IMR-90 (cell line): ENCODE measurements around the gene IGFBP5. TPM values are rescaled to one million over a fixed set of nuclear protein-coding genes. Genes with fewer than 3 reads are reported as not detected.

Source experiments
- ATAC-seq: fragments of 200-7000 bp; cut with Tn5 transposase; 2 replicates; pipeline ENCODE4 v1.9.1; 2020; ENCODE audit warnings: low read depth, mild to moderate bottlenecking, moderate library complexity
- BruUV-seq: library from RNA; stranded (reverse); fragments of 400-500 nt; replicated peaks from 2 replicates; lab custom pipeline; 2021; lab: Mats Ljungman, UMichigan
- CTCF ChIA-PET: fragments of 300-600 bp; formaldehyde crosslinking; extraction: SDS; loops from one replicate; lab custom pipeline; 2021; ENCODE audit warnings: antibody characterized with exemption; lab: Yijun Ruan, JAX
- POLR2A ChIA-PET: fragments of 300-600 bp; sonication (Branson Sonifier 250); formaldehyde crosslinking; loops from one replicate; lab custom pipeline; 2022; ENCODE audit warnings: antibody characterized with exemption; ENCODE audit not compliant: unreplicated experiment; lab: Charles Lee
- DNase-seq: peaks from one replicate; pipeline ENCODE4 v3.0.0; 2013
- H2AFZ ChIP-seq: replicated peaks from 2 replicates; pipeline ENCODE3; 2013; ENCODE audit warnings: low read length, mild to moderate bottlenecking; ENCODE audit not compliant: poor library complexity
- H2AK5ac ChIP-seq: 2 replicates; pipeline ENCODE4 v1.6.1; 2013; ENCODE audit warnings: low read depth, low read length, inconsistent platforms
- H2AK9ac ChIP-seq: replicated peaks from 2 replicates; pipeline ENCODE3; 2013; ENCODE audit warnings: mild to moderate bottlenecking, low read depth, low read length, moderate library complexity; ENCODE audit not compliant: poor library complexity
- H2BK120ac ChIP-seq: 2 replicates; pipeline ENCODE4 v1.6.1; 2013; ENCODE audit warnings: low read depth, low read length, inconsistent platforms
- H2BK15ac ChIP-seq: 3 replicates; pipeline ENCODE4 v1.6.1; 2013; ENCODE audit warnings: low read depth, low read length, inconsistent platforms
- H2BK20ac ChIP-seq: 2 replicates; pipeline ENCODE4 v1.6.1; 2013; ENCODE audit warnings: low read depth, mild to moderate bottlenecking, inconsistent platforms, low read length, moderate library complexity
- H2BK5ac ChIP-seq: 2 replicates; pipeline ENCODE4 v1.6.1; 2013; ENCODE audit warnings: mild to moderate bottlenecking, low read depth, low read length, inconsistent platforms; ENCODE audit not compliant: poor library complexity, severe bottlenecking
- H3K14ac ChIP-seq: replicated peaks from 2 replicates; pipeline ENCODE4 v1.6.1; 2013; ENCODE audit warnings: low read depth, low read length, inconsistent platforms
- H3K18ac ChIP-seq: 2 replicates; pipeline ENCODE4 v1.6.1; 2013; ENCODE audit warnings: low read depth, low read length, control low read depth
- H3K23ac ChIP-seq: 2 replicates; pipeline ENCODE4 v1.6.1; 2013; ENCODE audit warnings: low read depth, low read length, inconsistent platforms
- H3K27ac ChIP-seq: 2 replicates; pipeline ENCODE4 v1.5.1; 2013; ENCODE audit warnings: mild to moderate bottlenecking, control low read depth, low read length; ENCODE audit not compliant: insufficient read depth
- H3K27me3 ChIP-seq: 2 replicates; pipeline ENCODE4 v1.6.1; 2013; ENCODE audit warnings: low read length; ENCODE audit not compliant: control insufficient read depth, insufficient read depth
- H3K36me3 ChIP-seq: 2 replicates; pipeline ENCODE4 v1.6.1; 2013; ENCODE audit warnings: low read length, mixed read lengths; ENCODE audit not compliant: control insufficient read depth, insufficient read depth
- H3K4ac ChIP-seq: 2 replicates; pipeline ENCODE4 v1.6.1; 2013; ENCODE audit warnings: low read depth, low read length, inconsistent platforms
- H3K4me1 ChIP-seq: 2 replicates; pipeline ENCODE4 v1.6.1; 2013; ENCODE audit warnings: low read length, mixed read lengths; ENCODE audit not compliant: control insufficient read depth, insufficient read depth
- H3K4me2 ChIP-seq: 2 replicates; pipeline ENCODE4 v1.6.1; 2013; ENCODE audit warnings: low read depth, mild to moderate bottlenecking, control low read depth, low read length, moderate library complexity
- H3K4me3 ChIP-seq: 2 replicates; pipeline ENCODE4 v1.5.1; 2013; ENCODE audit warnings: low read depth, mild to moderate bottlenecking, control low read depth, low read length, moderate library complexity; ENCODE audit not compliant: insufficient read depth
- H3K56ac ChIP-seq: 2 replicates; pipeline ENCODE4 v1.6.1; 2013; ENCODE audit warnings: low read length, inconsistent platforms; ENCODE audit not compliant: insufficient read depth; ENCODE audit errors: extremely low read depth
- H3K79me1 ChIP-seq, 2 experiments: 2 replicates each; pipeline ENCODE4 v1.6.1; 2013; ENCODE audit warnings: low read length in 2 of 2, inconsistent platforms in 1 of 2, low read depth in 1 of 2
- H3K9ac ChIP-seq: 2 replicates; pipeline ENCODE4 v1.6.1; 2013; ENCODE audit warnings: low read depth, low read length, control low read depth
- H3K9me1 ChIP-seq: 2 replicates; pipeline ENCODE4 v1.6.1; 2013; ENCODE audit warnings: low read length, inconsistent platforms; ENCODE audit not compliant: insufficient read depth
- H3K9me3 ChIP-seq: 2 replicates; pipeline ENCODE4 v1.6.1; 2013; ENCODE audit warnings: low read length; ENCODE audit not compliant: control insufficient read depth, insufficient read depth
- H4K20me1 ChIP-seq: 2 replicates; pipeline ENCODE4 v1.6.1; 2013; ENCODE audit warnings: low read length, inconsistent platforms; ENCODE audit not compliant: insufficient read depth
- H4K5ac ChIP-seq: 2 replicates; pipeline ENCODE4 v1.6.1; 2013; ENCODE audit warnings: mild to moderate bottlenecking, low read depth, low read length, control low read depth
- H4K8ac ChIP-seq, 2 experiments: 2 replicates each; pipeline ENCODE4 v1.6.1; 2013; ENCODE audit warnings: low read depth in 2 of 2, low read length in 2 of 2, control low read depth in 1 of 2, inconsistent platforms in 1 of 2
- H4K91ac ChIP-seq: 2 replicates; pipeline ENCODE4 v1.6.1; 2013; ENCODE audit warnings: low read depth, low read length, inconsistent platforms; ENCODE audit not compliant: insufficient read depth
- BHLHE40 ChIP-seq: fragments of 150-350 bp; IDR thresholded peaks from 2 replicates; pipeline ENCODE4 v1.6.1; 2016; ENCODE audit warnings: mild to moderate bottlenecking, low read depth, low read length
- CEBPB ChIP-seq: IDR thresholded peaks from 2 replicates; pipeline ENCODE4 v1.6.1; 2012; ENCODE audit warnings: low read depth, low read length, improper control_type of control experiment
- CHD1 ChIP-seq: IDR thresholded peaks from 2 replicates; pipeline ENCODE4 v1.6.1; 2012; ENCODE audit warnings: low read depth, low read length, improper control_type of control experiment
- CTCF ChIP-seq: conservative IDR thresholded peaks from 2 replicates; pipeline ENCODE4 v1.5.1; 2012; ENCODE audit warnings: mild to moderate bottlenecking, low read depth, low read length, improper control_type of control experiment
- ELK1 ChIP-seq: fragments of 150-350 bp; IDR thresholded peaks from 2 replicates; pipeline ENCODE4 v1.6.1; 2016; ENCODE audit warnings: low read depth, mild to moderate bottlenecking, low read length, moderate library complexity, borderline replicate concordance
- FOS ChIP-seq: fragments of 150-350 bp; IDR thresholded peaks from 2 replicates; pipeline ENCODE4 v1.6.1; 2016; ENCODE audit warnings: low read depth, low read length
- MAFK ChIP-seq: IDR thresholded peaks from 2 replicates; pipeline ENCODE4 v1.6.1; 2012; ENCODE audit warnings: low read depth, low read length, improper control_type of control experiment
- MAZ ChIP-seq: IDR thresholded peaks from 2 replicates; pipeline ENCODE4 v1.6.1; 2012; ENCODE audit warnings: low read depth, mild to moderate bottlenecking, low read length, improper control_type of control experiment, moderate library complexity, borderline replicate concordance
- MXI1 ChIP-seq: IDR thresholded peaks from 2 replicates; pipeline ENCODE4 v1.6.1; 2012; ENCODE audit warnings: low read depth, mild to moderate bottlenecking, low read length, moderate library complexity, borderline replicate concordance
- NFE2L2 ChIP-seq: fragments of 150-350 bp; IDR thresholded peaks from 2 replicates; pipeline ENCODE4 v1.6.1; 2016; ENCODE audit warnings: low read depth, mild to moderate bottlenecking, low read length
- POLR2A ChIP-seq: IDR thresholded peaks from 2 replicates; pipeline ENCODE4 v1.6.1; 2012; ENCODE audit warnings: mild to moderate bottlenecking, low read depth, low read length
- RAD21 ChIP-seq: IDR thresholded peaks from 2 replicates; pipeline ENCODE4 v1.6.1; 2012; ENCODE audit warnings: low read length, improper control_type of control experiment
- RCOR1 ChIP-seq: IDR thresholded peaks from 2 replicates; pipeline ENCODE4 v1.6.1; 2012; ENCODE audit warnings: mild to moderate bottlenecking, low read length, improper control_type of control experiment; ENCODE audit not compliant: insufficient replicate concordance
- SMC3 ChIP-seq: fragments of 150-350 bp; IDR thresholded peaks from 2 replicates; pipeline ENCODE4 v1.6.1; 2016; ENCODE audit warnings: low read depth, mild to moderate bottlenecking, antibody characterized with exemption, low read length, moderate library complexity
- USF2 ChIP-seq: fragments of 150-350 bp; IDR thresholded peaks from 2 replicates; pipeline ENCODE4 v1.6.1; 2017; ENCODE audit warnings: mild to moderate bottlenecking, antibody characterized with exemption, low read length, low read depth
- WGBS, 2 experiments: methylation state at CpG; one replicate each; pipeline versions ENCODE4 v1.1.5 to v1.1.7; 2013; ENCODE audit warnings: missing lambda C conversion rate in 2 of 2; ENCODE audit not compliant: insufficient read length in 1 of 2; ENCODE audit errors: extremely low coverage in 2 of 2; 5-methylcytosine and 5-hydroxymethylcytosine counted together
- dilution Hi-C: fragments of 300-500 bp; cut with HindIII; formaldehyde crosslinking; loops from one replicate; pipeline ENCODE4 v1.14.3; 2018; ENCODE audit warnings: low sequenced_read_pairs; ENCODE audit not compliant: unreplicated experiment
- in situ Hi-C: fragments of 300-500 bp; cut with MboI; formaldehyde crosslinking; loops from 3 replicates; pipeline ENCODE4 v1.14.3; 2019; ENCODE audit warnings: low sequenced_read_pairs, inconsistent platforms, mixed read lengths
- intact Hi-C: fragments of 100-400 bp; cut with micrococcal nuclease; formaldehyde crosslinking; loops from 2 replicates; pipeline ENCODE4 v1.10.0; 2022
- polyA plus RNA-seq, 3 experiments: library from polyadenylated mRNA; depleted of rRNA; stranded (reverse); fragments of >200 nt; gene quantifications; 2 replicates each; pipeline ENCODE4 v1.2.3, GENCODE V29; 2012; ENCODE audit warnings: low replicate concordance in 1 of 3
- total RNA-seq: library from RNA; depleted of rRNA; stranded (reverse); fragments of >200 nt; gene quantifications from 2 replicates; pipeline ENCODE4 v1.2.3, GENCODE V29; 2012

IGFBP5 gene
- total and polyA plus RNA-seq, 2 of the 4 experiments (the other 2 are of a cell fraction), result 392 to 1,339 TPM

GRCh38 chr2:216661051-216661450, 34.3 kb downstream of the IGFBP5 start:
- DNase-seq (no peak), ATAC-seq (no peak)
- H3K9me1 ChIP-seq, result no peaks in the 10 kb centered on the region
- H3K27ac ChIP-seq, result no peak overlapping the region
- H3K23ac ChIP-seq, result no peak overlapping the region
- H4K8ac ChIP-seq, result no peak overlapping the region
- H3K27me3 ChIP-seq, result no peaks in the 10 kb centered on the region; the same call in 1 of the 2 replicates
- H3K4ac ChIP-seq, result no peak overlapping the region
- no peak overlapping the region for H2BK120ac ChIP-seq
- no peak overlapping the region for H3K14ac ChIP-seq
- H2AK5ac ChIP-seq, result no peak overlapping the region
- no peak overlapping the region for H3K4me2 ChIP-seq
- WGBS, 2 experiments, result no CpG with 5 or more reads among the region's 5 CpGs
- TF ChIP-seq POLR2A, result no peak
- no peak for TF ChIP-seq CHD1
- TF ChIP-seq BHLHE40, result no peak
- no peak for TF ChIP-seq MAFK
- no peak for TF ChIP-seq MXI1
- no peak for TF ChIP-seq NFE2L2
- TF ChIP-seq SMC3, result no peak
- no peak for TF ChIP-seq MAZ
- TF ChIP-seq CTCF, result no peak
- no peak for TF ChIP-seq RAD21
- no peak for TF ChIP-seq USF2
- no peak for TF ChIP-seq RCOR1
- TF ChIP-seq CEBPB, result no peak
- no peak for TF ChIP-seq ELK1
- TF ChIP-seq FOS, result no peak
- no peak overlapping the region for H2AFZ ChIP-seq
- intact Hi-C loops (loop anchor here (10.0 kb wide), 1 partner anchor 626 kb away; no protein-coding TSS in a partner anchor), in situ Hi-C loops (loop anchor here (10.0 kb wide), 1 partner anchor 436 kb away; no protein-coding TSS in a partner anchor), dilution Hi-C loops (loop anchor here (25.0 kb wide), 1 partner anchor 149 kb away; no protein-coding TSS in a partner anchor)
- no peaks in the 10 kb centered on the region for H3K9me3 ChIP-seq
- H3K4me3 ChIP-seq, result no peak overlapping the region
- H3K79me1 ChIP-seq, result no peaks in the 10 kb centered on the region
- H3K4me1 ChIP-seq, result no peaks in the 10 kb centered on the region; the same call in 1 of the 2 replicates
- H4K5ac ChIP-seq, result no peak overlapping the region
- H3K9ac ChIP-seq, result no peak overlapping the region
- no peak overlapping the region for H4K91ac ChIP-seq
- no peak overlapping the region for H3K56ac ChIP-seq
- ChIA-PET POLR2A (no interaction called here), CTCF (interaction anchor here (10.0 kb wide), 1 partner anchor 143 kb away, joined by 88 read pairs; no protein-coding TSS in a partner anchor)
- no TSS peak for BruUV-seq
- H4K20me1 ChIP-seq, result no peaks in the 10 kb centered on the region
- no peak overlapping the region for H2BK5ac ChIP-seq
- H2BK20ac ChIP-seq, result no peak overlapping the region
- H3K18ac ChIP-seq, result no peak overlapping the region
- no peak overlapping the region for H2BK15ac ChIP-seq
- H2AK9ac ChIP-seq, result no peak overlapping the region
- peaks cover 2% of the 10 kb centered on the region; the same call in 1 of the 2 replicates for H3K36me3 ChIP-seq
